ENCODE results near the gene AGPAT3.

Gene AGPAT3

GRCh38 chr21:43866260-43866629 is 1.2 kb downstream of the AGPAT3 start:
- DNase-seq = no peak

- DNase-seq = no peak
These were observed 1.8 kb downstream of the AGPAT3 start for GRCh38 chr21:43866659-43867331.

- DNase-seq = no peak
These were observed 2.3 kb downstream of the AGPAT3 start for GRCh38 chr21:43867332-43867703.

GRCh38 chr21:43867948-43868347 is 2.9 kb downstream of the AGPAT3 start:
- no peak for DNase-seq

GRCh38 chr21:43868461-43868860 is 3.4 kb downstream of the AGPAT3 start:
- no peak for DNase-seq

GRCh38 chr21:43869486-43870325 is 4.7 kb downstream of the AGPAT3 start:
- no peak for DNase-seq

GRCh38 chr21:43871487-43871886 is 6.5 kb downstream of the AGPAT3 start:
- DNase-seq = no peak

- DNase-seq = no peak
These were observed 7.6 kb downstream of the AGPAT3 start for GRCh38 chr21:43872531-43873197.

- DNase-seq = no peak
These were observed 8.7 kb downstream of the AGPAT3 start for GRCh38 chr21:43873673-43874072.

GRCh38 chr21:43874085-43874805 is 9.2 kb downstream of the AGPAT3 start:
- DNase-seq = no peak

GRCh38 chr21:43876605-43877004 is 11.6 kb downstream of the AGPAT3 start:
- DNase-seq = no peak

- DNase-seq = no peak
These were observed 13.0 kb downstream of the AGPAT3 start for GRCh38 chr21:43877936-43878575.

- DNase-seq = no peak
These were observed 14.5 kb downstream of the AGPAT3 start for GRCh38 chr21:43879348-43880110.

- no peak for DNase-seq
These were observed 15.3 kb downstream of the AGPAT3 start for GRCh38 chr21:43880111-43880985.

- no peak for DNase-seq
These were observed 16.3 kb downstream of the AGPAT3 start for GRCh38 chr21:43881283-43881682.

GRCh38 chr21:43881935-43882334 is 16.9 kb downstream of the AGPAT3 start:
- DNase-seq = no peak

- DNase-seq = no peak
These were observed 18.0 kb downstream of the AGPAT3 start for GRCh38 chr21:43882952-43883545.

- no peak for DNase-seq
These were observed 19.2 kb downstream of the AGPAT3 start for GRCh38 chr21:43884012-43884860.

GRCh38 chr21:43884861-43885417 is 19.9 kb downstream of the AGPAT3 start:
- DNase-seq = no peak
